HUES6 (cell line): ENCODE results near the gene DACH1.

Source experiments
- H3K27ac ChIP-seq: 2 replicates; pipeline ENCODE4 v1.7.0; 2013; ENCODE audit warnings: low read depth, mild to moderate bottlenecking, low read length, inconsistent platforms
- H3K27me3 ChIP-seq: 2 replicates; pipeline ENCODE4 v1.6.1; 2013; ENCODE audit warnings: low read length; ENCODE audit not compliant: control insufficient read depth, insufficient read depth
- H3K36me3 ChIP-seq: 2 replicates; pipeline ENCODE4 v1.6.1; 2013; ENCODE audit warnings: low read length; ENCODE audit not compliant: control insufficient read depth, insufficient read depth
- H3K4me1 ChIP-seq: 2 replicates; pipeline ENCODE4 v1.6.1; 2013; ENCODE audit warnings: low read length; ENCODE audit not compliant: control insufficient read depth, insufficient read depth
- H3K4me3 ChIP-seq: 2 replicates; pipeline ENCODE4 v1.5.1; 2013; ENCODE audit warnings: low read depth, low read length
- H3K9ac ChIP-seq: one replicate; pipeline ENCODE4 v1.6.1; 2013; ENCODE audit warnings: mild to moderate bottlenecking, low read length
- H3K9me3 ChIP-seq: 2 replicates; pipeline ENCODE4 v1.6.1; 2013; ENCODE audit warnings: low read depth, low read length; ENCODE audit not compliant: control insufficient read depth, insufficient read depth

The DACH1 gene

DNA sequence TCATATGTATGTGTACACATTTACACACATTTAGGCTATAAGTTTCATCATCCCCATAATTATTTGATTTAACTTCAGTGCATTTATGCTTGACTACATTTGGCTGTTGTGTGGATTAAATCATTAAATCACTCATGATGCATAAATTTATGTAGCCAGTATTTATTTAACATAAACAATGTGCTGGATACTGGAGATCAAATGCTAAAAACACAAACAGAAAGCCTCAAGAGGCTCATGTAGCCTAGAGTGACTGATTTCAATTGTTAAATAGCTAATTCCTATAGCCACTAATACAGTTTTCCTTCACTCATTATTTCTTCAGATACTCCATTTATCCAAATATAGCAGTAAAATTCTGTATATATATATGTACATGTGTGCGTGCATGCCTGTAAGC lies 376.0 kb downstream of the DACH1 start:
- Histone ChIP-seq H3K4me1 (no peaks in the 10 kb centered on the region), H3K36me3 (no peaks in the 10 kb centered on the region), H3K9me3 (no peaks in the 10 kb centered on the region), H3K27me3 (no peaks in the 10 kb centered on the region), H3K27ac (no peak overlapping the region), H3K4me3 (no peak overlapping the region), H3K9ac (no peak overlapping the region)

DNA sequence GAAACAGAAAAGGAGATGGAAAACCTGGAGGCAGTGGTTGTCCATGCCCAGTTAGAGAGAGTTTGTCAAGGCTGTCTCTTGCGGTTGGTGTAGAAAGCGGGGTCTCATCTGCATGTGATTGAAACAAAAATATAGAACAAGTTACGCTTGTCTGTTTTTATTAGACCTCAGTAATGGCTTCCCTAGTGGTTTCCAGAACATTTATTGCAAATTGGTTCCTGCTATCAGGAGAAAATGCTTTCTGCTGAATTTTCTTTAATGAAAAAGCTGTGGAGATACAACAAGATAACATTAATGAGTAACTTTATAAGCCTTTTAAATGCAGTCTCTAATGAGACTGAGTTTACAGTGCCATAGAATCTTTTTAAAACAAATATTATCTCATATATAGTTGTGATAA lies 378.0 kb downstream of the DACH1 start:
- no peak overlapping the region for H3K4me3 ChIP-seq
- no peaks in the 10 kb centered on the region for H3K27me3 ChIP-seq
- H3K27ac ChIP-seq, result no peak overlapping the region
- H3K4me1 ChIP-seq, result no peaks in the 10 kb centered on the region
- no peak overlapping the region for H3K9ac ChIP-seq
- no peaks in the 10 kb centered on the region for H3K36me3 ChIP-seq
- no peaks in the 10 kb centered on the region for H3K9me3 ChIP-seq

DNA sequence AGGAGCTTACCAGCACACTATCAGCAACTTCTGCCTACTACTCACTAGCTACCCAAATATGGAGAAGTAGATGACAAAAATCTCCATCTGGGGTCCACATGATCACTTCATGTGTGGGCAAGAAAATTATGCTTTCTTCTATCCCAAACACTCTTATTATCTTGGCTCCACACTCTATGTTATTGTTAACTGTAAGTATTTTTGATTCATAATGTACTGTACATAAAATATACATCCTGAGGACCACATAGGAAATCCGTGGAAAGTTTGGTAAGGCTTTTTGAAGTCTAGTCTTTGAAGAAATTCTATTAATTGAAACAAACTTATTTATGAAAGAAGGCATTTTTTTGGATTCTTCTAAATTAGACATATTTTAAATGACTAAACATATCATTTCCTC lies 378.8 kb downstream of the DACH1 start:
- H3K4me1 ChIP-seq, result no peaks in the 10 kb centered on the region
- no peak overlapping the region for H3K27ac ChIP-seq
- no peak overlapping the region for H3K9ac ChIP-seq
- H3K36me3 ChIP-seq, result no peaks in the 10 kb centered on the region
- no peaks in the 10 kb centered on the region for H3K27me3 ChIP-seq
- H3K9me3 ChIP-seq, result no peaks in the 10 kb centered on the region
- no peak overlapping the region for H3K4me3 ChIP-seq

DNA sequence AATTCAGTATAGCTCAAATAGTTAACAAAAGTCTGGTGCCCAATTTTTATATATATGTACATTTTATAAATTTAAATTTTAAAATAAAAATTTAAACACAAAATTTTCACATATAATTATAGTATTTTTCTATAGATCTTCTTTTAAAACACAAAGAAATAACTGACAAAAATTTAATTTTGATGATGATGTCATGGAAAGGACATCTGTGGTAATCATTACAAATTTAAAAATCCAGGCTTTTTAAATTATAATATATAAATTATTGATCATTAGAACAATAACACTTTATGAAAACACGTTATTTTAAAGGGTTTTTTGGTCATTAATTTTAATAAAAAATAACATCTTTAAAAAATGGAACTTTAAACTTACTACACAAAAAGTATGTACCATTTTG lies 381.1 kb downstream of the DACH1 start:
- H3K9ac ChIP-seq, result no peak overlapping the region
- H3K36me3 ChIP-seq, result no peaks in the 10 kb centered on the region
- H3K27me3 ChIP-seq, result no peaks in the 10 kb centered on the region
- no peak overlapping the region for H3K4me3 ChIP-seq
- no peak overlapping the region for H3K27ac ChIP-seq
- H3K4me1 ChIP-seq, result no peaks in the 10 kb centered on the region
- H3K9me3 ChIP-seq, result no peaks in the 10 kb centered on the region

DNA sequence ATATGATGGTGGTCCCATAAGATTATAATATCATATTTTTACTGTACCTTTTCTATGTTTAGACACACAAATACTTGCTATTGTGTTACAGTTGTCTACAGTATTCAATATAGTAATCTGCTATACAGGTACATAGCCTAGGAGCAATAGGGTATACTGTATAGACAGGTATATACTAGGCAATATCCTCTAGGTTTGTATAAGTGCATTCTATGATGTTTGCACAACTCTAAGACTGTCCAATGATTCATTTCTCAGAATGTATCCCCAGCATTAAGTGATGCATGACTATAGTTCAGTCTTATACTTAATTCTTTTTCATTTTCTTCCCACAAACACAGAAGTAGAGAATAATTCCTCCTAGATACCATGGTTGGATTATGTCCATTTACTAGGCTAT lies 383.3 kb downstream of the DACH1 start:
- no peaks in the 10 kb centered on the region for H3K4me1 ChIP-seq
- no peaks in the 10 kb centered on the region for H3K27me3 ChIP-seq
- no peak overlapping the region for H3K27ac ChIP-seq
- H3K4me3 ChIP-seq, result no peak overlapping the region
- H3K9me3 ChIP-seq, result no peaks in the 10 kb centered on the region
- H3K9ac ChIP-seq, result no peak overlapping the region
- no peaks in the 10 kb centered on the region for H3K36me3 ChIP-seq

DNA sequence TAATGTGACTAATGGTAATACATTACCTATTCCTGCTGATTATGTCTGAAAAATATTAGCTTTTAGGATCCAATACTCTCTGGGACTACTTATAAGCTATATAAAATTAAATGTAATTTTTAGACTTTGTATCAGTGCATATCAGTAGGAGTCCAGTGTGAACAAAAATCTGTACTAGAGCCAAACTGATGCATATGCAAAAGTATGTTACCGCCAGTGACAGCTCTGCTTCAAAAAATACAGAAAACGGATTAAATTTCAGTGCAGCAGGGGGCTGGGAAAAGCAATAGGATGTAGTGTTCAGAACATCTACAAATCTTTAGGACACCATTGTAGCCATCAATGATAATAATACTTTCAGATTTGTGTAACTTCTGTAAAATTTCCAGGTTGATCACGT lies 385.5 kb downstream of the DACH1 start:
- Histone ChIP-seq H3K4me3 (no peak overlapping the region), H3K4me1 (no peaks in the 10 kb centered on the region), H3K9ac (no peak overlapping the region), H3K27ac (no peak overlapping the region), H3K36me3 (no peaks in the 10 kb centered on the region), H3K27me3 (no peaks in the 10 kb centered on the region), H3K9me3 (no peaks in the 10 kb centered on the region)

DNA sequence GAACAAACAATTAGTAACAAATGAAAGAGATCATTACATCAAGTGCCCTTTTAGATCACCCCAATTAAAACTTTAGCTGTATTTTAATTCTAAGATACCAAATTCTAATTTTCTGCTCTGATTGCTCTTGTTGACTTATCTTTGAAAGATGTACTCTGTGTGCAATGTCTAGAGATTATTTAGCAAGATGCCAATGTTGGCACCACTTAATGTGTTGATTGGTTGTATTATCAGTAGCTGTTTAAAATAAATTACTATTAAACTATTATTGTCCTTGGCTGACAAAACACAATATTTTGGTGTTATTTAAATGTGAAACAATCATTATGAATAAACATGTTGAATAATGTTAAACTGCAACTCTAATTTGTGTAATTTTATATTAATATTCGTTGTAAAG lies 386.0 kb downstream of the DACH1 start:
- Histone ChIP-seq H3K36me3 (no peaks in the 10 kb centered on the region), H3K9me3 (no peaks in the 10 kb centered on the region), H3K27me3 (no peaks in the 10 kb centered on the region), H3K4me3 (no peak overlapping the region), H3K27ac (no peak overlapping the region), H3K9ac (no peak overlapping the region), H3K4me1 (no peaks in the 10 kb centered on the region)

DNA sequence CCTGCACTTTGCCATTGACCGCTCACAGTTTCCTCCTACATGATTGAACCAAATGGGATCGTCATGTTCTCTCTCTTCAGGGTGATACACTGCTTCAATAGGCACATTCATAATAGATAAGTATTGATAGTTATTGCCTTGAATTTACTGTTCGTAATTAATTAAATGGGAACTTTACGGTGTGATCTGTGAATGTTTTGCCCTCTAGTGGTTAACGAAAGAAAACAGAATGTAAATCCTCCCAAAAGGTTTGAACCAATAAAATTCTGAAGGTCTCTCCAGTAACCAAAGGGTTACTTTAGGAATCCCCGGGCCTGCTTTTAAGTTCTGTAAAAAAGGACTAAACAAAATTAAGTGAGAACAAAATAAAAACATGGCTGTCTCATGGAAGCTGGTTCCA lies 389.3 kb downstream of the DACH1 start:
- H3K4me3 ChIP-seq, result no peak overlapping the region
- H3K36me3 ChIP-seq, result no peaks in the 10 kb centered on the region
- no peaks in the 10 kb centered on the region for H3K4me1 ChIP-seq
- no peak overlapping the region for H3K27ac ChIP-seq
- H3K9ac ChIP-seq, result no peak overlapping the region
- H3K27me3 ChIP-seq, result no peaks in the 10 kb centered on the region
- no peaks in the 10 kb centered on the region for H3K9me3 ChIP-seq

DNA sequence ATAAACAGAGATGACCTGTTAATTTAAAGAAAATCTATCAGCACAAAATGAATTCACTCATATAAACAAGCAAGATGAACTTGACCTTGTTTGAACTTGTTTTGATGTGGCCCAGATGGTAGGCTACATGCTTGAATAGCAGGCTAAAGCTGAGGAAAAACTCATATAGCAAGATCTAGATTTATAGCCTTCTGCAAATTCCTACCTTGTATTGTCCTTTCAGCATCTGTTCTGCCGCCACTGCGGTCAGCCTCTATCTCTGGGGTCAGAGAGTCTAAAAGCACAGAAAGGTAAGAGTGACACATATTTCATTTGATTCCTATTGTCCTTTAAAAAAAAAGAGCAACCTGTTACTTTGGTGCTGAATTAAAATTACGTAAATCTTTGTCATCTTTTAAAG lies 392.1 kb downstream of the DACH1 start:
- Histone ChIP-seq H3K9me3 (no peaks in the 10 kb centered on the region), H3K36me3 (no peaks in the 10 kb centered on the region), H3K27me3 (no peaks in the 10 kb centered on the region), H3K27ac (no peak overlapping the region), H3K4me1 (no peaks in the 10 kb centered on the region), H3K4me3 (no peak overlapping the region), H3K9ac (no peak overlapping the region)

DNA sequence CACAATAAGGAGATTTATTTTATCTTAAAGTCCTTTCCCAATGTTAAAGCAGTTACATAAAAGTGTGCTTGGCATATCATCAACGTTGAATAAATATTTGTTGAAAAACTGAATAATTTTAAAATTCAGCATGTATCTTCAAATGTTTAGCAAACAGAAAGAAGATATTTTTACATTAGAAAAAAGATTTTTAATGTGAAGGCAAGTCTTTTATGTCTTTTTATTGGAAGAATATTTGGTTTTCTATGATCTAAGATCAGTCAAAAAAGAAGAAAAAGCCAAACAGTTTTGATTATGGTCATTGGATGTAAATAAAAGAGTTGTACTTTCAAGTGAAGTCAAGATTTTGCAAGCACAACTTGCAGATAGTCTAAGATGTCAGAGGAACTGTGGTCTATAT lies 397.4 kb downstream of the DACH1 start:
- H3K27me3 ChIP-seq, result no peaks in the 10 kb centered on the region
- no peak overlapping the region for H3K4me3 ChIP-seq
- H3K4me1 ChIP-seq, result no peaks in the 10 kb centered on the region
- no peaks in the 10 kb centered on the region for H3K9me3 ChIP-seq
- no peak overlapping the region for H3K9ac ChIP-seq
- no peak overlapping the region for H3K27ac ChIP-seq
- H3K36me3 ChIP-seq, result no peaks in the 10 kb centered on the region

DNA sequence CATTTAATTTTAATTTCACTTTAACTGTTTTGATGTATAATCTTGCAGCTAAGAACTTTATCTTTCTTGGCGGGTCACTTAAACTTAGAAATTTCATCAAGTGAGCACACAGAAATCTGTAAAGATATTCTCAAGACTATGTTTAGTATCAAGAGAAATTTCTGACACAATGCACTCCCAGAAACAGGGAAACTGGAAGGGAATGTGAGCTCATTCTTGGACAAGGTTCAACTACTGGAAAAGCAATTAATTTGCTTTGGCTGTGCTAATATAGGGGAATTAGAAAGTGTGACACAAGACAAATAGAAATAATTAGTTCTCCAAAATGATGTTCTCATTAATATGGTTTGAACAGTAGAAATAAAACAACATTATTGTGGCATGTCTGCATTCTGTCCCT lies 402.3 kb downstream of the DACH1 start:
- Histone ChIP-seq H3K4me1 (no peaks in the 10 kb centered on the region), H3K27ac (no peak overlapping the region), H3K9ac (no peak overlapping the region), H3K27me3 (no peaks in the 10 kb centered on the region), H3K9me3 (no peaks in the 10 kb centered on the region), H3K36me3 (no peaks in the 10 kb centered on the region), H3K4me3 (no peak overlapping the region)

DNA sequence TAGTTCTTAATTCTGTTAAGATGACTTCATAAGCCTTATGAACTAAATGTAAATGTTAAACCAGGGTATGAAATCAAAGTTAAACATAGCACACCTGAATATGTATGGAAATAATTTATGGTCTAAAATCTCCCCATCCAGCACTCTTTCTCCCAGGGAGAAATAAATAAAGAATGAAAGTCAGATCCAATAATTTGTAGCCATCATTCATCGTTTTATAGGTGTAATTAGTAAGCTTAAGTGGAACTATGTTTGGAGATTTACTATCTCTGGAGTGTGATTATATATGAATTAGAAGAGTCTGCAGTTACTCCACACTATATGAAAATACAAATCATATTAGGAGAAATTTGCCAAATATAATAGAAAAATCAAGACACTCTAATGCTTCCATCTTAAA lies 405.1 kb downstream of the DACH1 start:
- no peak overlapping the region for H3K4me3 ChIP-seq
- no peaks in the 10 kb centered on the region for H3K4me1 ChIP-seq
- H3K9me3 ChIP-seq, result no peaks in the 10 kb centered on the region
- no peaks in the 10 kb centered on the region for H3K27me3 ChIP-seq
- no peak overlapping the region for H3K27ac ChIP-seq
- H3K36me3 ChIP-seq, result no peaks in the 10 kb centered on the region
- no peak overlapping the region for H3K9ac ChIP-seq
